Activated T-cell treated with anti-CD3 and anti-CD28 coated beads for 24 hours (primary cell): ENCODE measurements around the gene DDX59.
"Not testable (repeated sequence)": the region's sequence is repeated elsewhere in the genome, so short reads cannot be mapped to it uniquely, and the experiment has no call there.

ENCODE experiments used
- DNase-seq: peaks from one replicate; pipeline ENCODE4 v3.0.0-alpha.2; 2020; ENCODE audit warnings: low read depth

Gene DDX59

DNA sequence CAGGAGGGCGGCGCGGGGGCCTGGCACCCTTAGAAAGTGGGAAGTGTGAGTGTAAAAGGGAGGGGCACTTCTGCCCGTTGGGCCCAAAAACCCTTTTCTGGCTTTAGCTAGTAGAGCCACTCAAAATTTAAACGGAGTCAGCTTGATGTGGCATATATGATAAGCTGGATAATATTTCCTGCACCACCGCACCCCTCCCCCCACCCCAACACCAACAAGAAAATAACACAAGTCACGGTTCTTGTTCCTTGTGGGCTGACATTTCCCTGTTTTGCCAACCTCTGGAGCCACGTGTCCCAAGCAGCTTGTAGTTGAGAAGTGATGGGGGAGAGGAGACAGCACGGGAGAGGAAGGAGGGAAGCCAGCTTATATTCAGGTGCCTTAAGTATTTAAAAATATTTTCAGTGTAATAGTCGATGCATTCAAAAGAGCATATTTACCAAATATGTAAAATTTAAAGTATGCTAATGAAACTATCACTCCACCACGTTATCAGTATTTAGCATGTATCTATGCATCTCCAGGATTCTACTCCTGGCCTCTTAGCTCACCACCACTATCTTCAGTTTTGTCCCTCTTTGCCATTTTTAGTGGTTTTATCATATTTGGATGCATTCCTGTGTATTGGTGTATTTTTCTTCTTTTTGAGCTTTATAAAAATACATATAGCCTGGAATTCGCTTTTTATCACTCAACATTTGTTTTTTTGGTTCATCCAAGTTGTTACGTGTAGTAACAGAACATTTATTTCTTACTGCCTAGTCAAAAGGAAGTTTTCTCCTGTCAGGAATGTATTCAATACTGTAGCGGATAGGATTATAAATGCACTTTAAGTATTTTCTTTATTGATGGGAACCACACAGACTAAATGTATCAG lies 773 bp upstream of the DDX59 start:
- DNase-seq, result no peak

- no peak for DNase-seq
These were observed 993 bp downstream of the DDX59 start for GRCh38 chr1:200668514-200669313.

- DNase-seq, result no peak
These were observed 3.4 kb downstream of the DDX59 start for GRCh38 chr1:200666309-200666708.

DNA sequence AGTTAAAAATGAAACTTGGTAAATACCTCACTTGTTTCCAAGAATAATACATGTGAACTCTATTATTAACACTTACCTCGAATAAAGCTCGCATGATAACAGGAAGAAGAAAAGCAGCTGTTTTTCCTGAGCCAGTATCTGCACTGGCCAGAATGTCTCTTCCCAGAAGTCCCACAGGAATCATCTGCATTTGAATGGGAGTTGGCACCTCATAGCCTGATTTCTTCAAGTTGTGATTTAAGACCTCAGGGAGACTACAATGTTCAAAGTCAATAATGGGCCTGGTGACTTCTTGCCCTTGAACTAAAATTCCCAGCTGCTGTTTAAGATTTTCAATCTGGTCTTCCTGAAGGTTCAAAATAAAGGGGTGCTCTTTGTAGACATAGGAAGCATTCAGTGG lies 3.8 kb downstream of the DDX59 start:
- no peak for DNase-seq

- DNase-seq, result no peak
These were observed 9.0 kb downstream of the DDX59 start for GRCh38 chr1:200660719-200661118.

GRCh38 chr1:200659269-200659668 lies 10.4 kb downstream of the DDX59 start:
- no peak for DNase-seq

DNA sequence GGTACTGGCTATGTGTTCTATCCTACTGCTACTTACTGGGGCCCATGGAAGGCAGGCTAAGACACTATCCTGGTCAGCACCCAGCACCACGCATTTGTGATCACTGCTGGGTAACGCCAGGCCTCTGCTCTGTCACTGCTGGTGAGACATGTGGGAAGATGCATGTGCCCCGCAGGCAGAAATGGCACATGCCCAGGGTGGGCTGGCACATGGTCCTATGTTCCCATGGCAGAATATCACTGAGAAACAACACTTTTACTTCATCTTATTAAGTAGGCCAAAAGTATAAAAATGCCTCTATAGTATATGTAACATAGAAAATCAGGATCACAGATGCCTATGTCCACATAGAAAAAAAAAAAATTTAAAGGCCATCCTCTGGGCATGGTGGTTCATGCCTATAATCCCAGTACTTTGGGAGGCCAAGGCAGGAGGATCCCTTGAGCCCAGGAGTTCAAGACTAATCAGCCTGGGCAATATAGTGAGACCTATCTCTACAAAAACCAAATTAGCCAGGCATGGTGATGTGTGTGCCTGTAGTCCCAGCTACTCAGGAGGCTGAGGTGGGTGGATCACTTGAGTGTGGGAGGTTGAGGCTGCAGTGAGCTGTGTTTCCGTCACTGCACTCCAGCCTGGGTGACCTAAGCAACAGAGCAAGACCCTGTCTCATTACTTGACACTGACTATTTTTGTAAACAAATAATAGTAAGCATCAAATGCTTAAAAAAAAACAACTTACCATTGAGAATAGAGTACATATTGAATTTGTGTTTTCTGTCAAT lies 11.5 kb downstream of the DDX59 start:
- DNase-seq, result no peak

- no peak for DNase-seq
These were observed 15.0 kb downstream of the DDX59 start for GRCh38 chr1:200654660-200655059.

DNA sequence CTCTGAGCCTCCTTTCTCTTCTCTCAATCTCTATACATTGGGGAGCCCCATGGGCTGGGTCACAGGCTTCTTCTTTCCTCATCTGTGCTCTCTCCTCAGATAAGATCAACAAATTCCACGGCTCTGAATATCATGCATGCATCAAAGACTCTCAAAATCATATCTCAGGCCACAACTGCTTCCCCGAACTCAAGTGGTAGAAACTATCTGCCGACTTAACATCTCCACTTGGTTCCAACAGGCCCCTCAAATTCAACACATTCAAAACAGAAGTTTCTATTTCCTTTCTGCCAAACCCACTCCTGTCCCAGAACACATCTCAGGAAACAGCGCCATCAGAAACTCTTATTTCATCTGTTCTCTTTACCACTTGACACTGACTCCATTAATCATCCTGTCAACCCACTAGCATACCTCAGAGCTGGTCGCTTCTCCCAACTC lies 16.7 kb downstream of the DDX59 start:
- no peak for DNase-seq

GRCh38 chr1:200652378-200652777 lies 17.3 kb downstream of the DDX59 start:
- DNase-seq, result no peak

DNA sequence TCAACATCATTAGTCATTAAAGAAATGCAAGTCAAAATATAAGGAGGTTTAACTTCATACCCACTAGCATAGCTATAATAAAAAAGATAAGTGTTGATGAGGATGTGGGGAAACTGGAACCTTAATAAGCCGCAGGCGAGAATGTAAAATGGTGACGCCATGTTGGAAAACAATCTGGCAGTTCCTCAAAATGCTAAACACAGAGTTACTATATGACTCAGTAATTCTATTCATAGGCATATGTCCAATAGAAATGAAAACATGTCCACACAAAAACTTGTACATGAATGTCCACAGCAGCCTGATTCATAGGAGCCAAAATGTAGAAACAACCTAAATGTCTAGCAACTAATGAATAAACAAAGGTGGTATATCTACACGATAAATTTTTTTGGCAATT lies 23.2 kb downstream of the DDX59 start:
- no peak for DNase-seq

DNA sequence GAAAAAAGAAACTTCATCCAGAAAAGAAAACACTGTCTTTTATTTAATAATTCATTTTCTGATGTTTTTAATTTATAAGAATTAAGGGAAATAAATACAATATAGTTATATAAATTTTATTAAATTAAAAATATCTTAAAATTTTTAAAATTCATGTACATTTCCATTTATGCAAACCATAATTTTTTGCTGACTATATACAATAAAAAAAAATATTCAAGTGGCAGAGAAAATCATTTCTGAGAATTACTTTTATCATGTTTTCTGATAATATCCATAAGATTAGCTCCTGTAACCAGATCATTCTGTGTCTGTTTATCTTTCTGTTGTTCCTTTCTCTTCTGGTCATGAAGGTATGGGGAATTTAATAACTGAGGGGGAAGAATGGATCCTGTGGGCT lies 25.7 kb downstream of the DDX59 start:
- DNase-seq, result no peak

GRCh38 chr1:200642481-200642880 lies 27.2 kb downstream of the DDX59 start:
- DNase-seq, result no peak

DNA sequence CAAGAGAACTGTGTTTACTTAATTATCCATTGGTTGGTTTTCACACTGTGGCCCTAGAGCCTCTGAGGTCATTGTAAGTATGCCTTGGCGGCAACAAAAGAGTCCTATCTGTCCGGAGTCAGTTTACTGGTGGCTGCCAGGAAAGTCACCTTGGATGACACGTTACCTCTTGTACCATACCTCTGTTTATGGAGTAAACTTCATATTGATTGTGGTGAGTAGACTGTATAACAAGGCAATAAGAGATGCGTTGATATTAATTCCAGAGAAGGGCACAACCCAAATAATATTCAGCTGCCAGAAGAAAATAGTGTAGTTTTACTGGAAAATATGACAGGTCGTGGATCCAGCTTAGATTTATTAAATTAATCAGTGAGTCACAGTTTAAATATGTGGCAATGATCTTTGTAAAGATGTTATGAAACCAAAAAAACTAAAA lies 28.7 kb downstream of the DDX59 start:
- DNase-seq, result no peak

DNA sequence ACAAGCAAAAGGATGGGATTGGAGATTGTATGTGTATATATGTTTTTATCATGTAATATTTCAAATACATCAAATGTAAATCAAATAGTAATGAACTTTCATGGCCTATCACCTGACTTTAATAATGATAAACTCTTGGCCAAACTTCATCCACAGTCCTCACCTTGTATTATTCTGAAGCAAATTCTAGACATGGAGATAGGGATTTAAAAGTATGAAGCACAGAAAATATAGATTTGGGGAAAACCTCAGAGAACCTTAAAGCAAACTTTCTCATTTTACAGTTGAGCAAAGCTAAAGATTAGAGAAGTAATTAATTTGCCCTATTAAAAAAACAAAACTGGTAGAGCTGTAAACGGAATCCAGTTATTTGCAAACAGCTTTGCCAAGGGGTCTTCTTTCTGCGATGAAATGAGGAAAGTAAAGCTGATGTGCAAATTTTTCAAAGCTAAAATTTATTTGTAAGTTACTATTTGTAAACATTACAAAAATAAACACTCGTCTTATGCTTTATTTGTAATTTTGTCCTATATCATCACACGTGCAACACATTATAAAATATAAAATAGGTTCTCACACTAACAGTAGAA lies 29.2 kb downstream of the DDX59 start:
- DNase-seq, result no peak

GRCh38 chr1:200638073-200638472 lies 31.6 kb downstream of the DDX59 start:
- DNase-seq, result no peak

DNA sequence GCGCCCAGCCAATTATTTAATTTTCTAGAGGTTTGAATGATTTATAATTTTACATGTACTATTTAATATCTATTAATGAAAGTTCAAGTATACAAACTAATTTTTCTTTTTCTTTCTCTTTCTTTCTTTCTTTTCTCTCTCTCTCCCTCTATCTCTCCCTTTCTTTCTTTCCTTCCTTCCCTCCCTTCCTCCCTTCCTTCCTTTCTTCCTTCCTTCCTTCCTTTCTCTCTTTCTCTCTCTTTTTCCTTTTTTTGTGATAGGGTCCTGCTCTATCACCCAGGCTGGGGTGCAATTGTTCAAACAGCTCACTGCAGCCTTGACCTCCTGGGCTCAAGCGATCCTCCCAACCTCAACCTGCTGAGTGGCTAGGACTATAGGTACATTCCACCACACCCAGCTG lies 33.0 kb downstream of the DDX59 start:
- DNase-seq, result no peak

- DNase-seq, result no peak
These were observed 35.2 kb downstream of the DDX59 start for GRCh38 chr1:200634261-200635122.

- no peak for DNase-seq
These were observed 38.3 kb downstream of the DDX59 start for GRCh38 chr1:200631375-200631774.

DNA sequence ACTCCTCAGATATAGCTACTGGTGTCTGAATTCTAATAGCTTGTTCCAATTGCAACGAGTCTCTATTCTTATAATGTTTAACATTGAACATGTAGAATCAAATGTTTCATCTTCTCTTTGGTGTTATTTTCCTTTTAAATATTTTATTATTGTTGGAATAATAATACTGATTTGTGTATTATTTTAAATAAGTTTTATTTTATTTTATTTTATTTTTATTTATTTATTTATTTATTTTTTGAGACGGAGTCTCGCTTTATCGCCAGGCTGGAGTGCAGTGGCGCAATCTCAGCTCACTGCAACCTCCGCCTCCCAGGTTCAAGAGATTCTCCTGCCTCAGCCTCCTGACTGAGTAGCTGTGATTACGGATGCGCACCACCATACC lies 39.2 kb downstream of the DDX59 start:
- not testable (repeated sequence) for DNase-seq
